GM21526 (cell line): Measurements from ENCODE around the gene ME2.
"Not testable (repeated sequence)": the region's sequence is repeated elsewhere in the genome, so short reads cannot be mapped to it uniquely, and the experiment has no call there.

ENCODE experiments used
- ATAC-seq: cut with Tn5 transposase; IDR thresholded peaks from one replicate; pipeline ENCODE4 v1.9.1; 2021; ENCODE audit warnings: moderate library complexity; ENCODE audit not compliant: unreplicated experiment, low FRiP score

ME2 gene

GRCh38 chr18:50878345-50879301, at the start of gene ME2:
ME2 (plus strand) TSS chr18:50879118; CDS start chr18:50895821, 16,703 bp downstream.
- ATAC-seq: peak; percentile 93

GRCh38 chr18:50829644-50830043, 49.3 kb upstream of the ME2 start:
- ATAC-seq: no peak

- peak; percentile 82 for ATAC-seq
Observed at GRCh38 chr18:50830544-50830943, 48.4 kb upstream of the ME2 start.

GRCh38 chr18:50832754-50833153, 46.2 kb upstream of the ME2 start:
- ATAC-seq: peak; percentile 56

- not testable (repeated sequence) for ATAC-seq
Observed at GRCh38 chr18:50833496-50833895, 45.4 kb upstream of the ME2 start.

GRCh38 chr18:50836521-50836957, 42.4 kb upstream of the ME2 start:
- ATAC-seq: no peak

- ATAC-seq: no peak
Observed at GRCh38 chr18:50839341-50839740, 39.6 kb upstream of the ME2 start.

GRCh38 chr18:50839996-50840395, 38.9 kb upstream of the ME2 start:
- no peak for ATAC-seq

GRCh38 chr18:50842846-50843245, 36.1 kb upstream of the ME2 start:
- no peak for ATAC-seq

- ATAC-seq: no peak
Observed at GRCh38 chr18:50844554-50844953, 34.4 kb upstream of the ME2 start.

- no peak for ATAC-seq
Observed at GRCh38 chr18:50844960-50845359, 34.0 kb upstream of the ME2 start.

GRCh38 chr18:50847192-50847591, 31.7 kb upstream of the ME2 start:
- no peak for ATAC-seq

GRCh38 chr18:50848061-50848551, 30.8 kb upstream of the ME2 start:
- no peak for ATAC-seq

GRCh38 chr18:50848991-50849390, 29.9 kb upstream of the ME2 start:
- no peak for ATAC-seq

- ATAC-seq: no peak
Observed at GRCh38 chr18:50849419-50849821, 29.5 kb upstream of the ME2 start.

- ATAC-seq: no peak
Observed at GRCh38 chr18:50850307-50851065, 28.4 kb upstream of the ME2 start.

GRCh38 chr18:50853863-50854271, 25.1 kb upstream of the ME2 start:
- ATAC-seq: no peak

GRCh38 chr18:50855976-50856757, 22.8 kb upstream of the ME2 start:
- ATAC-seq: no peak

GRCh38 chr18:50857166-50857565, 21.8 kb upstream of the ME2 start:
- not testable (repeated sequence) for ATAC-seq

- no peak for ATAC-seq
Observed at GRCh38 chr18:50857694-50858093, 21.2 kb upstream of the ME2 start.
